Stimulated activated CD8-positive, alpha-beta memory T cell treated with anti-CD3 and anti-CD28 coated beads, Interleukin-7, amount 100 ng/mL, for 48 hours (primary cell): ENCODE measurements around the gene AEBP2.
"Not testable (repeated sequence)": the region's sequence is repeated elsewhere in the genome, so short reads cannot be mapped to it uniquely, and the experiment has no call there.

ENCODE experiments used
- DNase-seq, 2 donors: peaks; one replicate each; pipeline ENCODE4 v3.0.0-alpha.2; 2020; ENCODE audit warnings: low read depth in 1 of 2; ENCODE audit errors: extremely low read depth in 1 of 2

AEBP2 gene

DNA sequence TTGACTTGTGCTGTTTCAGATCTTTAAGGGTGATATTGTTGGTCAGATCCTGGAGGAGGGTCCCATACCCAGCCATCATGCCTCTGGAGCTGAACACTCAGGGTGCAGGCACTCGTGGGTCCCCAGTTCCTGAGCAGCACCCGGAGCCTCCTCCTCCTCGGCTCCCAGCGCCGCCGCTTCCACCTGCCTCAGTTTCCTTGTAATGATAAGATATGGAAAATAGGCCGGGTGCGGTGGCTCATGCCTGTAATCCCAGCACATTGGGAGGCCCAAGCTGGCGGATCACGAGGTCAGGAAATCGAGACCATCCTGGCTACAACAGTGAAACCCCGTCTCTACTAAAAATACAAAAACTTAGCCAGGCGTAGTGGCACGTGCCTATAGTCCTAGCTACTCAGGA is 20.2 kb upstream of the AEBP2 start:
- DNase-seq, result no peak

DNA sequence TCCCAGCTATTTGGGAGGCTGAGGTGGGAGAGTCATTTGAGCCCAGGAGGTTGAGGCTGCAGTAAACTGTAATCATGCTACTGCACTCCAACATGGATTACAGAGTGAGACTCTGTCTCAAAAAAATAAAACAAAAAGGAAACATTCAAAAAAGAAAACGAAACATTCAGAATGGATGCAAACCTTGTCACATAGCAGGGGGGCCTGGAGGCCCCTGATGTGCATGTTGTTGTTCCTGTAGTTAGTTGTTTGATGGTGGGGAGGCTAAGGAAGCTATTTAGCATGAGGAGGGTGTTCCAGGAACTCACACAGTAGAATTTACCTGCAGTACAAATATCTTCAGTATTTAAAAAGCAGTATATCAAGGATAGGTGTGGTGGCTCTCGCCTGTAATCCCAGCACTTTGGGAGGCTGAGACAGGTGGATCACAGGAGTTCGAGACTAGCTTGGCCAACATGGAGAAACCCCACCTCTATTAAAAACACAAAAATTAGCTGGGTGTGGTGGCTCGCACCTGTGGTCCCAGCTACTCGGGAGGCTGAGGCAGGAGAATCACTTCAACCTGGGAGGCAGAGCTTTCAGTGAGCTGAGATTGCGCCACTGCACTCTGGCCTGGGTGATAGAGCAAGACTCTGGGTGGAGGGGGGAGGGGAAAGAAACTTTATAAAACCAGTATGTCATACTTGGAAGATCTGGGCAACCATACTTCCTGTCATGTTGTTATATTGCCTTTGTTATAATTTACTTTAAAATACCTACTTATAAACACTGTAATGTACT is 17.6 kb upstream of the AEBP2 start:
- DNase-seq, result no peak

DNA sequence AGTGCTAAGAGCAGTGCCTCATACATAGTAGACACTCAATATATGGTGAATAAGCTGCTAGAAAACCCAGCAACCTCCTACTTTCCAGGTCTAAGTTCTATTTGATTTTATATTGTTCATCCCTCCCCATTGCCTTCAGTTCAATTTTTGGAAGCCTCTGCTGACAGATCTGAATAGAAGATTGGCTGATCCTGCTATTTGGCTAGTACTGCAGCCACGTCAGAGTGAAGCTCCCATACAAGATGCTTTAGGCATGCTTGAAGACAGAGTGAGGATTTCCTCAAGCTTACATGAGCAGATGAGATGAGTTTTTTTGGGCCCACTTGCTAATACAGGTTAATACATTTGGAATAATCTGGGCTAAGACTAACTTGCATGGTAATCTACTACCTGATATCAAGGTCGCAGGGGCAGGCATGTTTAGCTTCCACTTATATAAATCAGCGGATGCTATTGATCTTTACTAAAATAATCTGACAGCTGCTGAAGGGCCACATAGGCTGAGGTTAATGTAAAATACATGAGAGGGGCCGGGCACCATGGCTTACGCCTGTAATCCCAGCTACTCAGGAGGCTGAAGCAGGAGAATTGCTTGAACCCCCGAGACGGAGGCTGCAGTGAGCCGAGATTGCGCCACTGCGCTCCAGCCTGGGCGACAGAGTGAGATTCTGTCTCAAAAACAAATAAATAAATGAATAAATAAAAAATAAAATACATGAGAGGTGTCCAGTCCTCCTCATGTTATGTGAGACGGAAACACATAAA is 15.9 kb upstream of the AEBP2 start:
- DNase-seq, result no peak

DNA sequence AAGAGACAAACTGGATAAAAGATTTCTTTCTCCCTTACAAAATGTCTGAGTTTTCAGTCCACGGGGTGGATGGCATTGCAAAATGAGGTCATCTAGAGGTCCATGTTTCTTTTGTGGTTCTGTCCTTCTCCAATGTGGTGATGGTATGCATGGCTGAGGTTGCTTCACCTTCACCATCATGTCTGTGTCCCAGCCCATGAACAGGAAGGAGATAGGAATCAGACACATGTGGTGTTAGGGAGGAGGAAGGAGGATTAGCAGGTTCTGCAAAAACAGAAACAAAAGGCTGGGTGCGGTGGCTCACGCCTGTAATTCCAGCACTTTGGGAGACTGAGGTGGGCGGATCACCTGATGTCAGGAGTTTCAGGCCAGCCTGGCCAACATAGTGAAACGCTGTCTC is 11.0 kb upstream of the AEBP2 start:
- DNase-seq, result no peak

DNA sequence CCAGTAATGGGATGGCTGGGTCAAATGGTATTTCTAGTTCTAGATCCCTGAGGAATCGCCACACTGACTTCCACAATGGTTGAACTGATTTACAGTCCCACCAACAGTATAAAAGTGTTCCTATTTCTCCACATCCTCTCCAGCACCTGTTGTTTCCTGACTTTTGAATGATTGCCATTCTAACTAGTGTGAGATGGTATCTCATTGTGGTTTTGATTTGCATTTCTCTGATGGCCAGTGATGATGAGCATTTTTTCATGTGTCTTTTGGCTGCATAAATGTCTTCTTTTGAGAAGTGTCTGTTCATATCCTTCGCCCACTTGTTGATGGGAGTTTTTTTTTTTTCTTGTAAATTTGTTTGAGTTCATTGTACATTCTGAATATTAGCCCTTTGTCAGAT is 9.8 kb upstream of the AEBP2 start:
- not testable (repeated sequence) for DNase-seq

DNA sequence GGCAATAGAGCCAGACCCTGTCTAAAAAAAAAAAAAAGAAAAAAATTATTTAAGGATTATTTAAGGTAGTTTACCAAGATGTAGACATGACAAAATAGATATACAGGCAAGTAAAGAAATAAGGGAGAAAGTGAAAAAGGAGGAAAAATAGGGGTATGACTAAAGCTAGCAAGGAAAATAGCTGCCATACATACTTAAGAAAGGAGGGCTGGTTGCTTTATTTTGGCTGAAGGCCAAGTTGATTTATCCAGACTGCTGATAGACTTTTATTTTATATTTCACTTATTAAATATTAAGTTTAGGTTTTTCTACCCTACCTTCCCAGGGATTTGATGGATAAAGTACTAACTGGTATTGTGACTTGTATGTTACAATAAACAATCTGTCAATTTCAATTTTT is 8.3 kb upstream of the AEBP2 start:
- DNase-seq, result no peak

DNA sequence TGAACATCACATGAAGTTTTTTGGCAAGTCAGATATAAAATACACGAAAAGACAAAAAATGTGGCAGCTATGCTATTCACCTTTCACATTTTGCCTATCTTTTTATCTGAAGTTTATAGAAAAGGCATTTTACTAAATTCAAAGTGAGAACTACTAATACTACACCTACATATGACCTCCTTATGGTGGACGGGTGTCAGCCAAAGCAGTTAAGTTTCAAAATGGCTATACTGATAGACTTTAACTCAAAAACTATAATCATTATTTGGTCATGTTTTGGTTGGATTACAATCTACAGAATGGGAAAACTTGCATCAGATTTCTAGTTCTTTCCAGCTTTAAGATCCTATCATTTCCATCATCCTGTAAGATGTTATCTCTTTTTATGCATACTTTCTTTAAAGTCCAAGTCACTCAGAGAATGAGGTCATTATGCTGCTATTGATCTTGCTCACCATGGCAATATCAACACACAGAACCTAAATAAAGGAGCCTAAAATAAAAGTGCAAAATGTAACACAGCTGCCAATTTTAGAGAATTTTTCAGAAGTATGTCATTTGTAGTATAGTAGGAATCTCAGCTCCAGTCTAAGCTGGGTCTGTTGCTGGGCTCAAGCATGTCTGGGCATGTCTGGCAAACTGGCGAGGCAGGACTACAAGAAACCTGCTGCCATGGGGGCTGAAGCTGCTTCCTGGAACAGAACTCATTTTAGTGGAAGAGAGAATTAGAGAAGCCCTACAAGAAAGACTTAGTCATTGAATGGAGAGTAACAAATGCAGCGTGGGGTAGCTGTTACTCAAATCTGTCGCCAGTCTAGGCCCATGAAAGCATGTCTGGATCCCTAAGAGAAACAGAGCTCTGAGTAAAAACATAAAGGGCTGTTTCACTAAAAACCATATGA is 7.6 kb upstream of the AEBP2 start:
- peak; percentile 27 to 51 for DNase-seq

DNA sequence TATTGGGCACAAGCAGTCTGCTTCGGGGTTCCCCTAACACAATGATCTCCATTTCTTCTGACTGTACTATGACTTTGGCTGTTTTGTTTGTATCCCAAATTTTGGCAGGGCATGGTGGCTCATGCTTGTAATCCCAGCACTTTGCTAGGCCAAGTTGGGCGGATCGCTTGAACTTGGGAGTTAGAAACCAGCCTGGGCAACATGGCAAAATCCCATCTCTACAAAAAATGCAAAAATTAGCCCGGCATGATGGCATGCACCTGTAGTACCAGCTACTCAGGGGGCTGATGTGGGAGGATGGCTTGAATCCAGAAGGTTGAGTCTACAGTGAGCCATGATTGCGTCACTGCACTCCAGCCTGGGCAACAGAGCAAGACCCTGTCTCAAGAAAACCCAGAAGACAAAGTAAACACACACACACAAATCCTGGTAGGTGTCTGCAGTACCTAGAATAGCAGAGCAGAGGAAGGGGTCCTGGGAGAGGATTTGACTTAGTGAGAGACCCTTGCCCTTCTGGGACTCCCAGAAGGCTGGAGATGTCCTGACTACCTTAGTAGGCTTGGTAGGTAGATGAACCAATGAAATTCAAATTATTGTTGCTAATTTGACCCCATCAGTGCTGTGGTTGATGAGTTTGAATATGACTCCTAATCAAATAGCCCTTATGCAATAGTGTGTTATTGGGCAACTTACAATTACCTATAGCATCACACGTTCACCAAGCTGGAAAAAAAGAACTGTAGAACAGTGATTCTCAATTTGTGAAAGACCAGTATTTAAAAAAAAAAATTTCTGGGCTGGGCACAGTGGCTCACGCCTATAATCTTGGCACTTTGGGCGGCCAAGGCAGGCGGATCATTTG is 6.8 kb upstream of the AEBP2 start:
- no peak for DNase-seq

DNA sequence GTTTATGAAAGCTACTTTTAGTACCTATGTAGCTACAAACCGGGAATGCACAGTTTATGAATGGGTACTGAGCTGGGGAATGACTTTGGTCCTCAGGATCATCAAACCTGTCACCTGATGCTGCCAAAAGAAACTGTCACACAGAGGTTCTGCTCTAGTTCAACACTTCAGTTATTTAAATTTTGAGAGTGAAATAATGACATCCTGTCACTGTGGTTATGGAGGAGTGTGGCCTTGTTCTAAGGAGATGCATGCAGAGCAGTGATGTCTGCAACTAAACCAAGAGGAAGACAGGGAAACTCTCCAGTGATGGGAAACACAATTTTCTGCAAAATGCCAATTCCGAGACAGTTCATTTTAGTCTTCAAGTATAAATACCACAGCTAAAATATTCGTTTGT is 4.8 kb upstream of the AEBP2 start:
- DNase-seq, result no peak

DNA sequence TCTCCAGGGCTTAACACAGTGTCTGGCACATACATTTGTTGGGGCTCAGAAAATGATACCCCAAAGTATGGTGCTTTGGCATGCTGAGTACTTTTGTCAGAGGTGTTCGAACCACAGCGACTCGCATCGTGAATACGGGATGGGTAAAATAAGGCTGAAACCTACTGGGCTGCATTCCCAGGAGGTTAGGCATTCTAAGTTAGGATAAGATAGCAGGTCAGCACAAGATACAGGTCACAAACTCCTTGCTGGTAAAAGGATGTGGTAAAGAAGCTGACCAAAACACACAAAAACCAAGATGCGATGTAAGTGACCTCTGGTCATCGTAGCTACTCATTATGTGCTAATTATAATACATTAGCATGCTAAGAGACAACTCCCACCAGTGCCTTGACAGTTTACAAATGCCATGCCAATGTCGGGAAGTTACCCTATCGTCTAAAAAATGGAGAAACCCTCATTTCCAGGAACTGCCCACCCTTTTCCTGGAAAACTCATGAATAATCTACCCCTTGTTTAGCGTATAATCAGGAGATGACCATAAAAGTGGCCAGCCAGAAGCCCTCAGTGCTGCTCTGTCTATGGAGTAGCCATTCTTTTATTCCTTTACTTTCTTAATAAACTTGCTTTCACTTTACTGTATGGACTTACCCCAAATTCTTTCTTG is 3.3 kb upstream of the AEBP2 start:
- no peak for DNase-seq

DNA sequence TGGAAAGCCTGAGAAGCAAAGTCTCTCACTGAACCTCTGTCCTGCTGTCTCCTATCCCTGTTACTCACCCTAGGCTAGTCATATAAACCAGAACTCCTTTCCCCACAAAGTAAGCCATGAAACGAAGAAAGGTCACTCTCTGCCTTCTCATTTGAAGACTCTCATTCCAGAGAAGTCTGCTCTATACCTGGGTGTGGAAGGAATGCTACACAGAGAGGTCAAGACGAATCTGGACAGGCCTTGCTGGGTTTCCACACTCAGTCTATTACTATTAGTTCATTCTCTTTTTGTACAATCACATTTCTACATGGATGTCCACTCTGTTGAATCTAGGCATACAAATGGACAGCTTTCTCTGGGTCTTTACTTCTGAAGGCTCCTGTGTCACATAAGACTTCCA is 2.4 kb upstream of the AEBP2 start:
- no peak for DNase-seq

DNA sequence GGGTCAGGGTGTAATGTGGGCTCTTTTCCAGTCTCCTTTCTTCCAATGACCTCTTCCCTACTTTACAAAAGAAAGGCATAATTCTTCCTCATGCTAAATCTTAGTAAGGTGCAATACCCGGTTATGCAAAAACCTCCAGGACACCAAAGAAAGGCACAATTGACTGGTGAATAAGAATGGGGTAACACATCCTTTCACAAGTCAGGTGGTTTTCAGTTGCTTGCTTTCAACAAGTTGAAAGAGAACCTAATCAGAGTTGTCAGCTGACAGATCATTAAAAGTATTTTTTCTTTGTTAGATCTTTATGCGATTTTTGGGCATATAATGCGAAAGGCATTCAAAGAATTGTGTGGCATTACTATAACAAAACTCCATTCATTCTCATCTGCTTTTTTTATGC is 1.3 kb upstream of the AEBP2 start:
- no peak for DNase-seq

DNA sequence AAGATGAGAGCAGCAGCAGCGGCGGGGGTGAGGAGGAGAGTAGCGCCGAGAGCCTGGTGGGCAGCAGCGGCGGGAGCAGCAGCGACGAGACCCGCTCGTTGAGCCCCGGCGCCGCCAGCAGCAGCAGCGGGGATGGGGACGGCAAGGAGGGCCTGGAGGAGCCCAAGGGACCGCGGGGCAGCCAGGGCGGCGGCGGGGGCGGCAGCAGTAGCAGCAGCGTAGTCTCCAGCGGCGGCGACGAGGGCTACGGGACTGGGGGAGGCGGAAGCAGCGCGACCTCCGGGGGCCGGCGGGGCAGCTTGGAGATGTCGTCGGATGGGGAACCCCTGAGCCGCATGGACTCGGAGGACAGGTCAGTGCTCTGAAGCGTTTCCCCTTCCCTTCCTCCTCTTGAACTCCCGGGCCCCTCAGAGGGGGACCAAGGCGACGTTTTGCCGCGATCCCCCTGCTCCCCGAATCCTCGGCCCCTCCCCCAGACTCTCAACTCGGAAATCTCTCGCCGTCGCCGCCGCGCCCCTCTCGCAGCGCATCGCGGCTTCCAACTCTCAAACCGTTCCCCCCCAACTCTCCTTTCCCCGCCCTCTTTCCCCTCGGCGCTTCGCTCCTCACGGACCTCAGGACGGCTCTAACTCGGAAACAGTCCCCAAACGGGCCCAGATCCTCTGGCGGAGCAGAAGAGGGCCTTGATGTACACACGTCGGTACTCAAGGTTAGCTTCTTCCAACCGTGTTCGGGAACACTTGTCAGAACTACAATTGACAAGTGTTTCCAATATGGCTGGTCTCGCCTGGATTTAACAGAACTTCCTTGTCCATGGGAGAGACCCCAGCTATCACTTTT is 947 bp downstream of the AEBP2 start:
- DNase-seq, result peak; percentile 43 to 49

DNA sequence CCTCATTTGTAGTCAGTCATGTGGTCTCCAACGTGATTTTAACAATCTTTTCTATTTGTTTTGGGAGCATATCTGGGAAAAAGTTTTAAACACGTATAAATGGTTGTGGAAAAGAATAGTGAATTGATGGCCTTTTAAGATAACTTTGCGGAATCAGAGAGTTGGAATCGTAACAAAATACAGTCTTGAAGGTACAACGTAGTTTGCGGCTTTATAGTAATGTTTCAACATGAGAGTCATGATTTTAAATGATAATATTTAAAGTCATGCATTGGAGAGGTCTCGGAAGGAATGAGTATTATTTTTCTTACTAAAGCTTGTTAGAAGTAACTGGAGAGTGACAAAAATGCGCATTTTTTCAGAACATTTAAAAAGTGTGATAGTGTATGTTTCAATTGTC is 1.6 kb downstream of the AEBP2 start:
- DNase-seq, result no peak

DNA sequence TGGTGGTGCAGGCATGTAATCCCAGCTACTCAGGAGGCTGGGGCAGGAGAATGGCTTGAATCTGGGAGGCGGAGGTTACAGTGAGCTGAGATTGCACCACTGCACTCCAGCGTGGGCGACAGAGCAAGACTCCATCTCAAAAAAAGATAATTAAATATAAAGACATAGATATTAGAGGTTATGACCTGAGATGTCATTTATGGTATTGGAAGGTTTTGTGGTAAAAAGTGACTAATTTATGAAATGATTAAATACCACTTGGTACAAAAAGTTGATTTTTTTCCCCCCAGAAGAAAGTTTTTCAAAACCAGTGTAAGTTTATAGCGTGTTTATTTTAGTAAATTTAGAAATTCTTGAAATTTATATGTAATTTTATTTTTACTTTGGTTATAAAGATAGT is 4.3 kb downstream of the AEBP2 start:
- DNase-seq, result no peak

DNA sequence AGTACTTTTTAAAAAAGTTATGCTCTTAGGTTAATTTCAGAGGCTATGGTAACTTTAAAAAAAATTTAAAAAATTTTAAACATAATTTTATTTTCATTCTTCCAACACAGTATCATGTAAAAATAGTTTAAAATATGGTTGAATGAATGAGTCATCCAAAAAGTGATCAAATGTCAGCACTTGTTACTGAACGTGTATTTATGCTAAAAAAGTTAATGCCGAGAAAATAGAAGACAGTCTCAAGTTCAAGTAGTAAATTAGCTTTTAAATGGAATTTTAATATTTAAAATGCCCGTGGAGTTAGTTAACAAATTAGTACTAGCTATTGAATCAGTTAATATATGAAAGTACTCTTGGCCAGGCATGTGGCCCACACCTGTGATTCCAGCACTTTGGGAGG is 4.8 kb downstream of the AEBP2 start:
- no peak for DNase-seq

DNA sequence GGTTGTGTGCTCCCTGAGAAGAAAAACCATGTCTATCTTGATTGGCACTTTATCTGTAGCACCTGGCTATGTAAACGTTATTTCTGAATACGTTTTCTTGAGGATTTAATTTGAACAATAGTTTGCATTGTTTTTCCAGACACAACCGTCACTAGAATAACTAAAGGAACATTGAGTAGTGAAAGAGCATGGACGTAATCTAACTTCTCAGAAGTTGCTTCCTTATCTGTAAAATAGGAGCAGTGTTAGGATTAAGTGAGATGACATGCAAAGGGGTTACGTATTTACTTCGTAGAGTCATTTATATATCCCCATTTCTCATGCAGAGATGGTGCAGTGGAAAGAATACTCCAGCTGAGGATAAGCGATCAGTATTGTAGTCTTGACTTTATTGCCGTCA is 8.1 kb downstream of the AEBP2 start:
- no peak for DNase-seq

DNA sequence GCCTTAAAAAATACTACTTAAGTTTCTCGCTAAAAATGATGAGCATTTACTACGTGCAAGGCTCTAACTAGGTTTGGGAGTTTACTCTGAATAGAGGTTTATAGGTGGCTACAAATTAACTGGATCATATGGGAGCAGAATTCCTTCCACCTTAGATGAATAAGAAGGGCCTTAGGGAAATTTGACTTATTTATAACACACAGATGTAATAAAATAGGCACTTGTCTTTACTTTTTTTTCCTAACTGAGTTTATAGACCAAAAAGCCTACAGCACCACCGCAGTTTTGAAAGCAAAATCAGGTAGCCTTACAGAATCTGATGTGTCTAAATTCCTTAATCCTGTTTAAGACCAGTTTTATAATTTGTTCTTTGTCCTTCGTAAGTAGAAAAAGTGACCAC is 10.5 kb downstream of the AEBP2 start:
- no peak for DNase-seq

DNA sequence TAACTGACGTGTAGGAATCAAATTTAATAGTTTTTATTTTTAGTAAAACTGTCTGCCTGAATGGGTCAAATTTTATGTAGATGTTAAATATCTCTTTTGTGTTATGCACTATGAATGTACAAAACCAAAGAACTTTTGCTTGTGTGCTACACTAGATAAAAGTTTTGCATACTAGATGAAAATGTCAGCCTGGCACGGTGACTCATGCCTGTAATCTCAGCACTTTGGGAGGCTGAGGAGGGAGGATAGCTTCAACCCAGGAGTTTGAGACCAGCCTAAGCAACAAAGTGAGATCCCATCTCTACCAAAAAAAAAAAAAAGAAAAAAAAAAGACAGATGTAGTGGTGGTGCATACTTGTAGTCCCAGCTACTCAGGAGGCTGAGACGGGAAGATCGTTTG is 11.1 kb downstream of the AEBP2 start:
- no peak for DNase-seq
